ENCODE results near the gene SHOC2.

The SHOC2 gene

GRCh38 chr10:110976577-110976976 is 57.2 kb downstream of the SHOC2 start:
- DNase-seq: no peak
- Histone ChIP-seq H3K4me2 (ENCODE audit: low read length, poor library complexity, severe bottlenecking) (no peak overlapping the region), H3K4ac (ENCODE audit: low read depth in 1 of 2, low read length in 2 of 2) (no peak overlapping the region), H3K23ac (ENCODE audit: low read length in 2 of 2) (no peak overlapping the region), H2AK5ac (ENCODE audit: low read length, severe bottlenecking) (no peak overlapping the region), H3K4me3 (ENCODE audit: insufficient read depth in 1 of 2, low read depth in 1 of 2, low read length in 2 of 2) (no peak overlapping the region), H3K9ac (ENCODE audit: low read length) (no peak overlapping the region), H3K27ac (ENCODE audit: low read length, poor library complexity, severe bottlenecking) (no peak overlapping the region), H3K79me1 (replicated peaks; ENCODE audit: low read length, poor library complexity, severe bottlenecking) (peaks cover 9% of the 10 kb centered on the region), H4K91ac (ENCODE audit: low read length) (no peak overlapping the region), H2AFZ (ENCODE audit: low read depth, low read length) (no peak overlapping the region), H3K27me3 (ENCODE audit: control insufficient read depth in 1 of 2, insufficient read depth in 1 of 2, low read length in 2 of 2) (no peaks in the 10 kb centered on the region), H2BK120ac (ENCODE audit: low read depth, low read length) (no peak overlapping the region), H4K8ac (ENCODE audit: low read length) (no peak overlapping the region), H3K4me1 (ENCODE audit: control insufficient read depth, insufficient read depth, low read depth, low read length) (peaks cover 3% of the 10 kb centered on the region), H2BK12ac (ENCODE audit: low read length in 2 of 2) (no peak overlapping the region), H3K14ac (ENCODE audit: low read length in 2 of 2) (no peak overlapping the region), H3K36me3 (ENCODE audit: control insufficient read depth in 1 of 2, insufficient read depth in 2 of 2, low read depth in 1 of 2, low read length in 2 of 2) (peaks cover 0 to 32% of the 10 kb centered on the region in 2 experiments), H2BK5ac (ENCODE audit: low read depth, low read length, poor library complexity, severe bottlenecking) (no peak overlapping the region), H2BK15ac (ENCODE audit: low read depth, poor library complexity, severe bottlenecking) (no peak overlapping the region), H3K18ac (ENCODE audit: low read depth in 1 of 2, low read length in 2 of 2) (no peak overlapping the region), H3K9me3 (ENCODE audit: control insufficient read depth, low read length) (no peaks in the 10 kb centered on the region)
- WGBS: no CpG with 5 or more reads among the region's 1 CpG

- 100% methylated on average over 1 of the region's 2 CpGs for WGBS
- H2BK5ac ChIP-seq (ENCODE audit: low read depth, low read length, poor library complexity, severe bottlenecking): no peak overlapping the region
- H3K14ac ChIP-seq (ENCODE audit: low read length in 2 of 2): no peak overlapping the region
- DNase-seq: peak; percentile 23
- H3K9ac ChIP-seq (ENCODE audit: low read length): no peak overlapping the region
- no peak overlapping the region for H2AK5ac ChIP-seq (ENCODE audit: low read length, severe bottlenecking)
- no peak overlapping the region for H4K91ac ChIP-seq (ENCODE audit: low read length)
- H3K9me3 ChIP-seq (ENCODE audit: control insufficient read depth, low read length): no peaks in the 10 kb centered on the region
- peak overlapping the region; percentile 39 for H3K27ac ChIP-seq (ENCODE audit: low read length, poor library complexity, severe bottlenecking)
- H3K4me3 ChIP-seq (ENCODE audit: insufficient read depth in 1 of 2, low read depth in 1 of 2, low read length in 2 of 2): no peak overlapping the region
- H3K27me3 ChIP-seq (ENCODE audit: control insufficient read depth in 1 of 2, insufficient read depth in 1 of 2, low read length in 2 of 2): no peaks in the 10 kb centered on the region
- H2BK120ac ChIP-seq (ENCODE audit: low read depth, low read length): no peak overlapping the region
- H3K36me3 ChIP-seq (ENCODE audit: control insufficient read depth in 1 of 2, insufficient read depth in 2 of 2, low read depth in 1 of 2, low read length in 2 of 2): peaks cover 0 to 32% of the 10 kb centered on the region in 2 experiments
- no peak overlapping the region for H3K23ac ChIP-seq (ENCODE audit: low read length in 2 of 2)
- H3K4me1 ChIP-seq (ENCODE audit: control insufficient read depth, insufficient read depth, low read depth, low read length): peaks cover under 1% of the 10 kb centered on the region
- H3K18ac ChIP-seq (ENCODE audit: low read depth in 1 of 2, low read length in 2 of 2): no peak overlapping the region
- H2AFZ ChIP-seq (ENCODE audit: low read depth, low read length): no peak overlapping the region
- no peak overlapping the region for H2BK15ac ChIP-seq (ENCODE audit: low read depth, poor library complexity, severe bottlenecking)
- H3K4ac ChIP-seq (ENCODE audit: low read depth in 1 of 2, low read length in 2 of 2): no peak overlapping the region
- no peak overlapping the region for H3K4me2 ChIP-seq (ENCODE audit: low read length, poor library complexity, severe bottlenecking)
- H2BK12ac ChIP-seq (ENCODE audit: low read length in 2 of 2): no peak overlapping the region
- peaks cover 9% of the 10 kb centered on the region for H3K79me1 ChIP-seq (replicated peaks; ENCODE audit: low read length, poor library complexity, severe bottlenecking)
- no peak overlapping the region for H4K8ac ChIP-seq (ENCODE audit: low read length)
These were observed 58.3 kb downstream of the SHOC2 start for GRCh38 chr10:110977662-110978061.

- WGBS: 86% methylated on average over 2 of the region's 2 CpGs
- Histone ChIP-seq H3K9ac (ENCODE audit: low read length) (no peak overlapping the region), H3K4me3 (ENCODE audit: insufficient read depth in 1 of 2, low read depth in 1 of 2, low read length in 2 of 2) (no peak overlapping the region), H3K27me3 (ENCODE audit: control insufficient read depth in 1 of 2, insufficient read depth in 1 of 2, low read length in 2 of 2) (no peaks in the 10 kb centered on the region), H3K36me3 (ENCODE audit: control insufficient read depth in 1 of 2, insufficient read depth in 2 of 2, low read depth in 1 of 2, low read length in 2 of 2) (peaks cover 0 to 30% of the 10 kb centered on the region in 2 experiments), H3K4ac (ENCODE audit: low read depth in 1 of 2, low read length in 2 of 2) (no peak overlapping the region), H4K8ac (ENCODE audit: low read length) (no peak overlapping the region), H3K23ac (ENCODE audit: low read length in 2 of 2) (no peak overlapping the region), H3K4me2 (ENCODE audit: low read length, poor library complexity, severe bottlenecking) (no peak overlapping the region), H2BK12ac (ENCODE audit: low read length in 2 of 2) (no peak overlapping the region), H3K14ac (ENCODE audit: low read length in 2 of 2) (no peak overlapping the region), H4K91ac (ENCODE audit: low read length) (no peak overlapping the region), H2BK5ac (ENCODE audit: low read depth, low read length, poor library complexity, severe bottlenecking) (no peak overlapping the region), H3K79me1 (replicated peaks; ENCODE audit: low read length, poor library complexity, severe bottlenecking) (peaks cover 9% of the 10 kb centered on the region), H3K18ac (ENCODE audit: low read depth in 1 of 2, low read length in 2 of 2) (no peak overlapping the region), H2BK15ac (ENCODE audit: low read depth, poor library complexity, severe bottlenecking) (no peak overlapping the region), H3K27ac (ENCODE audit: low read length, poor library complexity, severe bottlenecking) (peak overlapping the region; percentile 46), H3K4me1 (ENCODE audit: control insufficient read depth, insufficient read depth, low read depth, low read length) (no peaks in the 10 kb centered on the region), H2AFZ (ENCODE audit: low read depth, low read length) (no peak overlapping the region), H2BK120ac (ENCODE audit: low read depth, low read length) (no peak overlapping the region), H3K9me3 (ENCODE audit: control insufficient read depth, low read length) (no peaks in the 10 kb centered on the region), H2AK5ac (ENCODE audit: low read length, severe bottlenecking) (no peak overlapping the region)
- peak; percentile 42 for DNase-seq
These were observed 58.8 kb downstream of the SHOC2 start for GRCh38 chr10:110978204-110978603.

- no peaks in the 10 kb centered on the region for H3K9me3 ChIP-seq (ENCODE audit: control insufficient read depth, low read length)
- H2BK15ac ChIP-seq (ENCODE audit: low read depth, poor library complexity, severe bottlenecking): no peak overlapping the region
- H4K91ac ChIP-seq (ENCODE audit: low read length): no peak overlapping the region
- no peak for DNase-seq
- WGBS: 100% methylated on average over 1 of the region's 2 CpGs
- H3K79me1 ChIP-seq (replicated peaks; ENCODE audit: low read length, poor library complexity, severe bottlenecking): peaks cover 9% of the 10 kb centered on the region
- H3K36me3 ChIP-seq (ENCODE audit: control insufficient read depth in 1 of 2, insufficient read depth in 2 of 2, low read depth in 1 of 2, low read length in 2 of 2): peaks cover 0 to 34% of the 10 kb centered on the region in 2 experiments
- no peak overlapping the region for H4K8ac ChIP-seq (ENCODE audit: low read length)
- no peaks in the 10 kb centered on the region for H3K27me3 ChIP-seq (ENCODE audit: control insufficient read depth in 1 of 2, insufficient read depth in 1 of 2, low read length in 2 of 2)
- H3K18ac ChIP-seq (ENCODE audit: low read depth in 1 of 2, low read length in 2 of 2): no peak overlapping the region
- no peak overlapping the region for H3K27ac ChIP-seq (ENCODE audit: low read length, poor library complexity, severe bottlenecking)
- no peak overlapping the region for H3K4ac ChIP-seq (ENCODE audit: low read depth in 1 of 2, low read length in 2 of 2)
- no peak overlapping the region for H3K4me2 ChIP-seq (ENCODE audit: low read length, poor library complexity, severe bottlenecking)
- H2BK5ac ChIP-seq (ENCODE audit: low read depth, low read length, poor library complexity, severe bottlenecking): no peak overlapping the region
- H2AFZ ChIP-seq (ENCODE audit: low read depth, low read length): no peak overlapping the region
- no peak overlapping the region for H2BK120ac ChIP-seq (ENCODE audit: low read depth, low read length)
- H3K9ac ChIP-seq (ENCODE audit: low read length): no peak overlapping the region
- no peak overlapping the region for H2AK5ac ChIP-seq (ENCODE audit: low read length, severe bottlenecking)
- H3K4me1 ChIP-seq (ENCODE audit: control insufficient read depth, insufficient read depth, low read depth, low read length): no peaks in the 10 kb centered on the region
- no peak overlapping the region for H3K14ac ChIP-seq (ENCODE audit: low read length in 2 of 2)
- H3K23ac ChIP-seq (ENCODE audit: low read length in 2 of 2): no peak overlapping the region
- no peak overlapping the region for H3K4me3 ChIP-seq (ENCODE audit: insufficient read depth in 1 of 2, low read depth in 1 of 2, low read length in 2 of 2)
- no peak overlapping the region for H2BK12ac ChIP-seq (ENCODE audit: low read length in 2 of 2)
These were observed 60.2 kb downstream of the SHOC2 start for GRCh38 chr10:110979611-110980010.

Measured in mesenchymal stem cell (in vitro differentiated cells and primary cell).